Stimulated activated CD4-positive, alpha-beta T cell treated with anti-CD3 and anti-CD28 coated beads, Interleukin-12 subunit alpha, Interleukin-12 subunit beta, amount 100 ng/mL, for 4 hours (primary cell): ENCODE measurements around the gene RAB6A.
"Not testable (repeated sequence)": the region's sequence is repeated elsewhere in the genome, so short reads cannot be mapped to it uniquely, and the experiment has no call there.

Experiments used
- DNase-seq: peaks from one replicate; pipeline ENCODE4 v3.0.0-alpha.2; 2020

RAB6A gene

DNA sequence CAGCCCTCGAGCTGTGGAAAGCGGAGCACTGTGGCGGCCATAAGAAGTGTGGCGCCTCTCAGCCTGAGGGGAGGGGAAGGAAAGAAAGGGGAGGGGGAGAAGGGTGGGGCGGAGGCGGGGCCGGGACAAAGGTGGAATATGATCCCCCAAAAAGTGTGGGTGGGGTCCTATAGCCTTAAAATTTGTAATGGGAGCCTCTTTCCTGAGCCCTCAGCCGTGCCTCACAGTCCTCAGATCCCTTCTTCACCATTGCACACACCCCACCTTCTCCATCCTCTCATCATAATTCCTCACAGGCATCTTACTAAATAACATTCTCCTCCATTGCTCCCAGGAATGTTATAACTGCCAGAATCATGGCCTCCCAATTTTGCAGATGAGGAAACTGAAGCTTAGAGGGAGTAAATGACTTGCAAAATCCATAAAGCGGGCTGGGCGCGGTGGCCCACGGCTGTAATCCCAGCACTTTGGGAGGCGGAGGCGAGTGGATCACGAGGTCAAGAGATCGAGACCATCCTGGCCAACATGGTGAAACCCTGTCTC, 600 bp upstream of the RAB6A start:
- DNase-seq, result no peak

DNA sequence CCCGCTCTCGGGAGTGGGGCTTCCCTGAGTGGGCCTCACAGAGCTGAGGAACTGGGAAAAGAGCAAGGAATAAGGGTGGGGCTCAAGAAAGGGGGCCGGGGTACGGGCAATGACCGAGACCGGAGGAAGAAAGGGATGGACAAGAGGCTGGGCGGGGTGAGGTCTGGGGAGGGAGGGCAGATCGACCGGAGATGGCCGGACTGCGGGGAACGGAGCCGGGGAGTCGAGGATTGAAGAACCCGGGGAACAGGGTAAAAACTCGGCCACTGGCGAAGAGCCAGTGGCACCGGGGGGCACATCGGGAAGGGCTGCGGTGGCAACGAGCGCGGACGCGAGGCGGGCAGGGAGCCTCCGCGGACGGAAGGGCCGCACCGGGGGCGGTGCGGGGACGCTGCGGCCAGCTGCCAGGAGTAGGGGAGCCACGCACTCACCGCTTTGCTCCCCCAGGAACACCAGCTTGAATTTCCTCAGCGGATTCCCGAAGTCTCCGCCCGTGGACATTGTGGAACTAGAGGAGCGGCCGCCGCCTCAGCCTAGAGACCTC, 667 bp downstream of the RAB6A start:
- peak; percentile 7 for DNase-seq

DNA sequence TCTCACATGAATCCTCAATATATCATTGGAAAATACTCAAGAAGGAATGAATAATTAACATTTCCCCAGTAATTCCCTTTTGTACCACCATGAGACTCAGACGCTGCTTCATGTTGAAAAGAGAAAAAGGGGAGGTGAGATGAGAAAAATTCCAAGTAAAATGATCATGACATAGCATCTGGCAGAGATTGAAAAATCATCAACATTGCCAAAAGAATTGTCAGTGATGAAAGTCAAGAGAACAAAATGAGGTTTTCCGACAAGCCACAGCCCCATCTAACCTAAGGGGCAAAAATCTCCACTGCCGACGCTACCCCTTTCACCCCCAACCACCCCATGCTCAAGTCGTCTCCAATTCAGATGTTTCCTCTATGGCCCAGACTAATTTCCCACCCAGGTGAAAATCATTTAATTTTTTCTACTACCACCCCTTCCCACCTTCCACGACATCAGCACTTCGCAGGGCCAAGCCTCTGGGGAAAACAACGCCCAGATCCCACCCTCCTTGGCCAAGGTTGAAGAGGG, 1.2 kb downstream of the RAB6A start:
- no peak for DNase-seq

DNA sequence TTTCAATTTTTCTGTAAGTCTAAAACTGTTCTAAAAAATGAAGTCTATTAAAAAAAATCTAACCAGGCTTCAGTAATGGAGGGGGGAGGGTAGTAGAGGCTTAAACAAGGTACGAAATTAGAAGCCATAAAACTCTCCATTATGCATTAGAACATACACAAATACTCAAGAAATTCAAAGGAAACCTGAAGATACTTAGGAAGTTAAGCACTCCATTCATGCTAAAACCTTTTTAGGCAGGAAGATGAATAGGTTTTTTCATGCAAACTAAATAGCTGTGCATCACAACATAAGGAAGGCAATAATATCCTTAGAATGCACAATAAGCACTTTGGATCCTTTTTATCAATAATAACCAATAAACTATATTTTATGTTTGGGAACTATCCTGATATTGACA, 2.4 kb downstream of the RAB6A start:
- DNase-seq, result no peak

DNA sequence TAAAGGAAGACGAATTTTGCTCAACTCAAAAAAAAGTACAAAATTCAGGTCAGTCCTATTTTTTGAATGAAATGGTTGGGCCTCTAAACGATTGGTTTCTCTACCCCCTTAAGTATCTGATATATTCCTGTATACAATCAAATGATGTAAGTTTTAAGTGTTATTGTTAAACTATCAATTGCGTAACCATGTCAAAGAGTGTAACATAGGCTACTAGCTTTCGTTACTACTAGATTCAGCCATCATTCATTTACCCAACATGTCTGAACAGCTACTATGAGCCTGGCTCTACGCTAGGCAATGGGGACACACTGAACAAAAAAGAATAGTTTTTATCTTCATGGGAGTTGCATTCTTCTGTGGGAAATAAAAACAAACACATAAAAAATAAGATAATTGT, 3.3 kb downstream of the RAB6A start:
- DNase-seq, result no peak

DNA sequence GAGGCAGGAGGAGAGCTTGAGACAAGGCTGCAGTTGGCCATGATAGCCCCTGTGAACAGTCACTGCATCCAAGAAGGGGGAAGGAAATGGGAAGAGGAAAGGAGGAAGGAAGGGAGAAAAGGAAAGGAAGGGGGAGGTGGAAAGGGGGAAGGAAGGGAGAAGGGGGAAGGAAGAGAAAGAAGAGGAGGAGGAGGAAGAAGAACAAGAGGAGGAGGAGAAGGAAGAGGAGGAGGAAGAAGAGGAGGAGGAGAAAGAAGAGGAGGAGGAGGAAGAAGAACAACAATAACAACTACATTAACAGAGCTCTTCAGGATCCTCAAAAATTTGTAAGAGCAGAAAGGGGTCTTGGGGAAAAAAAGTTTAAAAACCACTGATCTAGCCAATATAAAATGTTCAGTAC, 5.2 kb downstream of the RAB6A start:
- no peak for DNase-seq

DNA sequence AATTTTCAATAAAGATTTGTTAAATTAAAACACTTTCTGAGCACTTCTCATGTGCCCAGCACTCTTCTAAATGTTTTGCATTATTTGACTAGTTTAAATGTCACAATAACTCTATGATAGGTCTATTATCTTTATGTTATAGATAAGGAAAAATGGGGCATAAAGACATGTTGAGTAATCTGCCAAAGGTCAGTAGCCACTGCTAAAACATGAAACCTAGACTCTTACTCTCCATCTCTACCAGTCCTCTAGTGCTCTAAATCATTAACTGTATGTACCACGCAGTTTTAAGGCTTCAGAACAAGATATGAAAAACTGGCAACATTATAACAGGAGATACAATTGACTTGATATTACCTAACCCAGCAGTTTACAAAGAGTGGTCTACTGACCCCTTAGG, 6.9 kb downstream of the RAB6A start:
- DNase-seq, result no peak

DNA sequence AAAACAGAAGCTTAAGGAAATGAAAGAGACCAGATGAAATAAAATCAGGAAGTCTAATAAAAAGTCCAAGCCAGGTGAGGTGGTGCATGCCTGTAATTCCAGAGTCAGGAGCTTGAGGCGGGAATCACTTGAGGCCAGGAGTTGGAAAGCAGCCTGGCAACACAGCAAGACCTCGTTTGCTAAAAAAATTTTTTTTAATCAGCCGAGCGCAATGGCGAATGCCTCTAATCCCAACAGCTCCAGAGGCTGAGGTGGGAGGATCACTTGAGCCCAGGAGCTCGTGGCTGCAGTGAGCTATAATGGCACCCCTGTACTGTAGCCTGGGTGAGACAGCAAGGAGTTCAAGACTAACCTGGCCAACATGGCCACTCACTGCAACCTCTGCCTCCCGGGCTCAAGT, 8.0 kb downstream of the RAB6A start:
- DNase-seq, result no peak

DNA sequence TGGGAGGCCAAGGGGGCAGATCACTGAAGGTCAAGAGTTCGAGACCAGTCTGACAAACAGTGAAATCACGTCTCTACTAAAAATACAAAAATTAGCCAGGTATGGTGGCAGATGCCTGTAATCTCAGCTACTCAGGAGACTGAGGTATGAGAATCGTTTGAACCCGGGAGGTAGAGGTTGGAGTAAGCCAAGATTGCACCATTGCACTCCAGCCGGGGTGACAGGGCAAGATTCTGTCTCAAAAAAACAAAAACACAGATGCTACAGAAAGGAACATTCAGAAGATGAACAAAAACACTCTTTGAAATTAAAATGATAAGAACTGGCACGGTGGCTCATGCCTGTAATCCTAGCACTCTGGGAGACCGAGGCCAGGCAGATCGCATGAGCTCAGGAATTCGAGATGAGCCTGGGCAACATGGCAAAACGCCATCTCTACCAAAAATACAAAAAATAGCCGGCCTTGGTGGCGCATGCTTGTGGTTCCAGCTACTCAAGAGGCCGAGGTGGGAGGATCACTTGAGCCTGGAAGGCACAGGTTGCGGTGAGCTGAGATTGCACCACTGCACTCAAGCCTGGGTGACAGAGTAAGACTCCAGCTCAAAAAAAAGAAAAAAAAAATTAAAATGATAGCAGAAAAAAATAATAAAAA, 8.5 kb downstream of the RAB6A start:
- DNase-seq, result no peak

DNA sequence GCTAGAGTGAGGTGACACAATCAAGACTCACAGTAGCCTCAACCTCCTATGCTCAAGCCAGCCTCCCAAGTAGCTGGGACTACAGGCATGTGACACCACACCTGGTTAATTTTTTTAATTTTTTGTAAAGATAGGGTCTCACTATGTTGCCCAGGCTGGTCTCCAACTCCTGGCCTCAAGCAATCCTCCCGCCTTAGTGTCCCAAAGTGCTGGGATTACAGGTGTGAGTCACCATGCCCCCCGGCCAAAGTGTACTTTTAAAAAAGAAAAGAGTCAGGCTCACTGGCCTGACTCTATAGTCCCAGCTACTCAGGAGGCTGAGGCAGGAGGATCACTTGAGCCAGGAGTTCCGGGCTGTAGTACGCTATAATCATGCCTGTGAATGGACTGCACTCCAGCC, 10.0 kb downstream of the RAB6A start:
- not testable (repeated sequence) for DNase-seq

DNA sequence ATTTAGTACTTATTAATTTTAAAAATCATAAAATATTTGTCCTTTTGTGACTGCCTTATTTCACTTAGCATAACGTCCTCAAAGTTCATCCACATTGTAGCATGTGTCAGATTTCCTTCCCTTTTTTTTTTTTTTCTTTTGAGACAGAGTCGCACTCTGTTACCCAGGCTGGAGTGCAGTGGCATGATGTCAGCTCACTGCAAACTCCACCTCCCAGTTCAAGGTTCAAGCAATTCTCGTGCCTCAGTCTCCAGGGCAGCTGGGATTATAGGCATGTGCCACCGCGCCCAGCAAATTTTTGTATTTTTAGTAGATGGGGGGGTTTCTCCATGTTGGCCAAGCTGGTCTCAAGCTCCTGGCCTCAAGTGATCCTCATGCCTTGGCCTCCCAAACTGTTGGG, 10.6 kb downstream of the RAB6A start:
- DNase-seq, result no peak

DNA sequence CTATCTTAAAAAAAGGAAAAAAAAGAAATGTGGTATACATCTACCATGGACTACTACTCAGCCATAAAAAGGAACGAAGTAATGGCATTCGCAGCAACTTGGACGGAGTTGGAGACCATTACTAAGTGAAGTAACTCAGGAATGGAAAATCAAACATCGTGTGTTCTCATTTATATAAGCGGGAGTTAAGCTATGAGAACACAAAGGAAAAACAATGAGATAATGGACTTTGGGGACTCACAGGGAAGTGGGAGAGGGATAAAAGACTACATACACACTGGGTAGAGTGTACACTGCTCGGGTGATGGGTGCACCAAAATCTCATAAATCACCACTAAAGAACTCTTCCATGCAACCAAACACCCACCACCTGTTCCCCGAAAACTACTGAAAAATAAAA, 11.8 kb downstream of the RAB6A start:
- no peak for DNase-seq

DNA sequence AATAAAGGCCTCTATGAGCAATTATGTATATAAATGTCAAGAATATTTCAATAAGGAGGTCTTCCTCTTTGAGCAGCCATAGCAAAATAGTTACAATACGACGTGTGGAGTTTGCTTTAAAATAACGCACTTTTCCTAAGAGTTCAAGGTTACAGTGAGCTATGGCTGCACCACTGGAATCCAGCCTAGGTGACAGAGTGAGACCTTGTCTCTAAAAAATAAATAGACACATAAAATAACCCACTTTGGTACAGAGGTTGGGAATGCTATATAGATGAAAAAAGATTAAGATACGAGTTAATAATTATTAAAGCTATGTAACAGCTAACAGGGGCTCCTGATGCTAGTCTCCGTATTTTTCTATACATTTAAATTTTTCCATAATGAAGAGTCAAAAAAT, 12.6 kb downstream of the RAB6A start:
- no peak for DNase-seq

DNA sequence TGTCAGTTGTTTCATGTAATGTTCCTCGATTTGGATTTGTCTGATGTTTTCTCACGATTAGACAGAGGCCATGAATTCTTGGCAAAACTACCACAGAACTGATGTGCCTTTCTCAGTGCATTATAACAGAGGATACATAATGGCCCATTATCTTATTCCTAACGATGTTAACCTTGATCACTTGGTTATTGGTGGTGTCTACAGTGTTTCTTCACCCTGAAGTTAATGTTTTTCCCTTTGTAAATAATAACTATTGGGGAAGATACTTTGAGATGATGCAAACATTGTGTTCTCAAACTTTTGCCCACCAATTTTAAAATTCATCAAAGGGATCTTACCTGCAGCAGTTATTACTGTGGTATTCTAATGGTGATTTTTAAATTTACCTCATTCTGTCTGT, 13.1 kb downstream of the RAB6A start:
- DNase-seq, result no peak

DNA sequence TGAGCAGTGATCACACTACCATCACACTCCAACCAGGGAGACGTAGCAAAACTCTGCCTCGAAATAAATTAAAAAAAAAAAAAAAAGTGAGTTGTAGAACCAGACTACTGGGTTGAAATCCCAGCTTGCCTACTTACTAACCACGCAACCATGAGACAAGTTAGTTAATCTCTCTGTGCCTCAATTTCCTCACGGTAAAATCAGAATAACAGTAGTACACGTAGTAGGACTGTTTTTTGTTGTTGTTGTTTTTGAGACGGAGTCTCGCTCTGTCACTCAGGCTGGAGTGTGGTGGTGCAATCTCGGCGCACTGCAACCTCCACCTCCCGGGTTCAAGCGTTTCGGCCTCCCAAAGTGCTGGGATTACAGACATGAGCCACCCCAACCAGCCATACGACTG, 14.2 kb downstream of the RAB6A start:
- DNase-seq, result no peak

DNA sequence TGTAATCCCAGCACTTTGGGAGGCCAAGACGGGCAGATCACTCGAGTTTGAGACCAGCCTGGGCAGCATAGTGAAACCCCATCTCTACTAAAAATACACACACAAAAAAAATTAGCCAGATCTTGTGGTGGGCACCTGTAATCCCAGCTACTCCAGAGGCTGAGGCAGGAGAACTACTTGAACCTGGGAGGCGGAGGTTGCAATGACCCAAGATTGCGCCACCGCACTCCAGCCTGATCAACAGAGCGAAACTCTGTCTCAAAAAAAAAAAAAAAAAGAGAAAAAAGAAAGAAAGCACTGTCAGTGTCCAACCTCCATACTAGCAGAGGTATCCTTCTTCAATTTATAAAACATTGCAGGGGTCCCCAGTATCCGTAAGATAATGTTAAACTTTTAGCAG, 17.8 kb downstream of the RAB6A start:
- no peak for DNase-seq

DNA sequence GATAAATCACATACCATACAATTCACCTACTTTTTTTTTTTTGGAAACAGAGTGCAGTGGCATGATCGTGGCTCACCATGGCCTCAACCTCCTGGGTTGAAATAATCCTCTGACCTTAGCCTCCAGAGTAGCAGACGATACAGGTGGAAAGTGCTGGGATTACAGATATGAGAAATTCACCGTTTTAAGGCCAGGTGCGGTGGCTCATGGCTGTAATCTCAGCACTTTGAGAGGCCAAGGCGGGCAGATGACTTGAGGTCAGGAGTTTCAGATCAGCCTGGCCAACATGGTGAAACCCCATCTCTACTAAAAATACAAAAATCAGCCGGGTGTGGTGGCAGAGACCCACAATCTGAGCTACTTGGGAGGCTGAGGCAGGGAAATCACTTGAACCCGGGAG, 24.9 kb downstream of the RAB6A start:
- not testable (repeated sequence) for DNase-seq

DNA sequence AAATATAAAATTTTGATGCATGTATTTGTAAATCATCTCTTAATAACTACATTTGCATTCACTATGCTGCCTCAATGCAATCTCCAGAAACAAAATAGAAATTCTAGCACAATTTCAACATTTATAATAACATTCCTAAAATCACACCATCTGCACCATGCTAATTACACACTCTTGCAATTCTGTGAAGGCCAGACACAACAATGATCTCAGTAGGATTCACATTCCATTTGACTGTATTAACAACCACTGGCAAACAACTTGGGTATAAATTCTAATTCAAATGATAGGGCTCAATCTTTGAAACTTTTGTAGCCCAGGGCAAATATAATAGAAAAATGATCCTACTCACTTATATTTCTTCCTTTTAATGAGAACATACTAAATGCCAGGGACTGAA, 25.9 kb downstream of the RAB6A start:
- DNase-seq, result no peak

DNA sequence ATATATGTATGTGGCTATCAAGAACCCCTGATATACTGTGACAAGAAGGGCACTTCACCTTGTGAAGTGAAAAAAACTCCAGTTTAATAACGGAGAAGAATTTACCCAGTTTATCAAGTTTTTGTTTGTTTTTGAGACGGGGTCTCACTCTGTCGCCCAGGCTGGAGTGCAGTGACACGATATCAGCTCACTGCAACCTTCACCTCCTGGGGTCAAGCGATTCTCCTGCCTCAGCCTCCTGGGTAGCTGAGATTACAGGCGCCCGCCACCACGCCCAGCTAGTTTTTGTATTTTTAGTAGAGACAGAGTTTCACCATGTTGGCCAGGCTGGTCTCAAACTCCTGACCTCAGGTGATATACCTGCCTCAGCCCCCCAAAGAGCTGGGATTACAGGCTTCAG, 26.9 kb downstream of the RAB6A start:
- not testable (repeated sequence) for DNase-seq

DNA sequence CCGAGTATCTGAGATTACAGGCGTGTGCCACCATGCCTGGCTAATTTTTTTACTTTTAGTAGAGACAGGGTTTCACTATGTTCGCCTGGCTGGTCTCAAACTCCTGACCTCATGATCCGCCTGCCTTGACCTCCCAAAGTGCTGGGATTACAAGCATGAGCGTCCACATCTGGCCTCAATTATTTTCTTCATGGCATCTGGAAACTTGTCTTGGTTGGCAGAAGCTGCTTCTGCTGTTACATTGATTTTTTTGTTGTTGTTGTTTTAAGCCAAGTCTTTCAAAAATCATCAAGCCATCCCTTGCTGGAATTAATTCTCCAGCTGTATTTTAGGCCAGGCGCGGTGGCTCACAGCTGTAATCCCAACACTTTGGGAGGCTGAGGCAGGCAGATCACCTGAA, 27.9 kb downstream of the RAB6A start:
- DNase-seq, result not testable (repeated sequence)

DNA sequence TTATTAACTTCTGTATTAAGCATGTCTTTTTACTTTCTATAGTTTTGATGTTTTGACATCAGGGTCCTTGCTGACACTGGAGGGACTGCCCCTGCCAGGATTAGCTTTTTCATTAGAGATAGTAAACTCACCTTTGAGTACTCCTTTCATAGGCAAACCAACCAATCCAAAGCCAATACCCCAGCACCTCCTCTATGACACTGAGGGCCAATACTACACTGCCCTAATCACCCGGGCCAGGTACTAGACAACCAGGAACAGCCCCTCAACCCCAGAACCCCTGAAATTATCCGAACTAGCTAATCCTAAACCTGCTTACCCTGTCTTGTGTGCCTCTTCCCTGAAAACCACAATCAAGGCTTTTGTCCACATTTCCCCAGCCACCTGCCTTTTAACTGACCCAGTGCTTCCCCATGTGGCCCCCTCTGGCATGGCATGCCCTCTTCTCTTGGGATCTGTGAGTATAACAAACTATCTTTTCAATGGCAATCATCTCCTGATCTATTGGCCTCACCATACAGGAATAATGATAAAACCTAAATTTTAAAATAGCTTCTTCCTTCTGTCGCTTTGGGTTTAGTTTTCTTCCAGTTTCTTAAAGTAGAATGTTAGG, 31.2 kb downstream of the RAB6A start:
- no peak for DNase-seq

DNA sequence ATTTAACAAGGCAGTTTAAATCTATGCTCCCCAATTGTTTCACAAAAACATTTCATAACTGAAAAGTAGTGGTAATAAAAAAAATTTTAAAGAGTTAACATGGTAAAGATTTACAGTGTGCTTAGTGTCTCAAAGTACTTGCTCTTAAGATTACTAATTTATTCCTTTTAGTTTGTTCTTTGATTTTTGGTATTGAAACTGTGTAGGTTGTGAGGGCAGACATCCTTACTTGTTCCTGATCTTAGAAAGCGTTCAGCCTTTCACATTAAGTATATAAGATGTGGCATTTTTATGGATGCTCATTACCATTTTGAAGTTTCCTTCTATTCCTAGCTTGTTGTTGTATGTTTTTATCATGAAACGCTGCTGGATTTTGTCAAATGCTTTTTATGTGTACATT, 32.9 kb downstream of the RAB6A start:
- no peak for DNase-seq

DNA sequence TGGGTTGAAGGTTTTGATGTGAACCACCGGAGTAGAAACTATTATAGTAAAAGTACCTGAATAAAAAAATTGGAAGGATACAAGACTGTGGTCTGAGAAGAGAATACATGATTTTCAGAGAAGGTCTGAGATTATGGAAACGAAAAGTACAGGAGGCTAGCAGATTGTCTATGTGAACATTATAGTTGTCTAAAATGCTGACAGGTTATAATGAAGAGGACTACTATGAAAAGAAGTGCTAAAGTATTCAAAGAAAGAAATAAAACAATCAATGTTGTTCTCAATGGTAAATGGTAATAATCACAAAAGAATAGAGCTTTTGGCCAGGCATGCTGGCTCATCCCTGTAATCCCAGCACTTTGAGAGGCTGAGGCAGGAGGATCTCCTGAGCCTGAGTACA, 34.0 kb downstream of the RAB6A start:
- no peak for DNase-seq

DNA sequence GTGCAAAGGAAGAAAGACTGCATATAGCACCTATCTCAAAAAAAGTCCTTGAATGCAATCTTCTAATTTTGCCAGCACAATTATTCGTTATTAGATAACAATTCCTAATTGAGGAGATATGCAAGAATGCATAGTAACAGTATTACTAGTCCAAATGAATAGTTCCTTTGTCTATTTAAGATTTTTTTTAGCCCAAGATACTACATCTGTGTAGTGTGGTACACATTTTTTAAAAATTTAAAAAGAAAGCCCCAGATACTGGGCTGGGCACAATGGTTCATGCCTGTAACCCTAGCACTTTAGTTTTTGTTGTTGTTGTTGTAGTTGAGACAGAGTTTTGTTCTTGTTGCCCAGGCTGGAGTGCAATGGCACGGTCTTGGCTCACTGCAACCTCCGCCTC, 43.7 kb downstream of the RAB6A start:
- no peak for DNase-seq
